Central memory CD8-positive, alpha-beta T cell (primary cell): ENCODE data around the gene LBR.
A peak's percentile ranks its signal among the peaks of the same experiment; 100 is the strongest.

Source experiments
- ATAC-seq: fragments of 150-1000 bp; cut with Tn5 transposase; replicated peaks from 2 replicates; pipeline ENCODE4 v1.10.0; 2022; ENCODE audit warnings: mild to moderate bottlenecking, moderate FRiP score, moderate number of reproducible peaks; ENCODE audit not compliant: poor library complexity, severe bottlenecking; ENCODE audit errors: extremely low read depth
- DNase-seq, 2 donors: peaks; one replicate each; pipeline ENCODE4 v3.0.0; 2021; ENCODE audit warnings: low spot score in 2 of 2
- H3K27ac Mint-ChIP-seq: one replicate; pipeline ENCODE4 v1.8.0; 2022; ENCODE audit warnings: low read depth, mild to moderate bottlenecking, moderate library complexity, mixed read lengths
- H3K27me3 Mint-ChIP-seq: one replicate; pipeline ENCODE4 v1.8.0; 2022; ENCODE audit warnings: mixed read lengths
- H3K36me3 Mint-ChIP-seq: one replicate; pipeline ENCODE4 v1.8.0; 2022; ENCODE audit warnings: mild to moderate bottlenecking, moderate library complexity, mixed read lengths; ENCODE audit not compliant: insufficient read depth
- H3K4me1 Mint-ChIP-seq: one replicate; pipeline ENCODE4 v1.8.0; 2022; ENCODE audit warnings: mixed read lengths
- H3K4me3 Mint-ChIP-seq: one replicate; pipeline ENCODE4 v1.8.0; 2022; ENCODE audit warnings: mild to moderate bottlenecking, moderate library complexity, mixed read lengths
- H3K9me3 Mint-ChIP-seq: one replicate; pipeline ENCODE4 v1.8.0; 2022; ENCODE audit warnings: mixed read lengths

LBR gene

GRCh38 chr1:225447650-225448089 lies 19.8 kb upstream of the LBR start:
- H3K9me3 Mint-ChIP-seq, result no peaks in the 10 kb centered on the region
- peaks cover 40% of the 10 kb centered on the region for H3K4me1 Mint-ChIP-seq
- H3K27me3 Mint-ChIP-seq, result no peaks in the 10 kb centered on the region
- peaks cover 14% of the 10 kb centered on the region for H3K36me3 Mint-ChIP-seq
- peak overlapping the region; percentile 32 for H3K27ac Mint-ChIP-seq
- H3K4me3 Mint-ChIP-seq, result no peak overlapping the region
- no peak for DNase-seq
- no peak for ATAC-seq

DNA sequence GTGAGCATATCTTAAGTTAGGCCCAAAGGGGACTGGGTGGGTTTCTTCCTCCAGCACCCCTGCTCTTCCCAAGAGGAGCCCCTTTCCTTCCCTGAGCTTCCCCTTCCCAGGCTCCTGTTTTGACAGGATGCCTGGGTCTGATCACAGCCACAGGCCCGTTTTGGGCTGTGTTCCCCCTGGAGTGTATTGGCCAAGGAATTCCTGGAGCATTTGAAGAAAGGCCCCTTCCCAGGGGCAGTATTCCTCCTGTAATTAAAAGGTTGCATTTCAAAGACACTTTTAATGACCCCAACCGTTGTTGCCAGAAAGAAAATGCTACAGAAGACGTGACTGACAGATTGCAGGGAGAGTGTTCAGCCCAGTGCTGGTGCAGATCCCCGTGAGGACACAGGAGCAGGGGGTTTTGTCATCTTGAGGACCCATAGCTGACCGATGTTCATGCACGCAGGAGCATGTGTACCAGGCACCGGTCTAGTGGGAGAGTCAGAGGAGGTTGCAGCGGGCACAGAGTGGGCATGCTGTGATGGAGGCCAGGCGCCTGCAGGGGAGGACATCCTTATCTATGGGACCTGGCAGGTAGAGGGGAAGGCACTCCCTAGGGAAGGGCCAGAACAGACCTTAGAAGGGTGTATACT lies 19.3 kb upstream of the LBR start:
- H3K27me3 Mint-ChIP-seq, result no peaks in the 10 kb centered on the region
- DNase-seq (no peak), ATAC-seq (no peak)
- peaks cover 16% of the 10 kb centered on the region for H3K36me3 Mint-ChIP-seq
- no peaks in the 10 kb centered on the region for H3K9me3 Mint-ChIP-seq
- no peak overlapping the region for H3K4me3 Mint-ChIP-seq
- no peak overlapping the region for H3K27ac Mint-ChIP-seq
- H3K4me1 Mint-ChIP-seq, result peaks cover 44% of the 10 kb centered on the region

- DNase-seq (no peak), ATAC-seq (no peak)
- Mint-ChIP-seq H3K4me3 (no peak overlapping the region), H3K4me1 (peaks cover 47% of the 10 kb centered on the region), H3K27me3 (no peaks in the 10 kb centered on the region), H3K36me3 (peaks cover 16% of the 10 kb centered on the region), H3K9me3 (no peaks in the 10 kb centered on the region), H3K27ac (peak overlapping the region; percentile 92)
Measured at GRCh38 chr1:225446595-225446960, 18.7 kb upstream of the LBR start.

DNA sequence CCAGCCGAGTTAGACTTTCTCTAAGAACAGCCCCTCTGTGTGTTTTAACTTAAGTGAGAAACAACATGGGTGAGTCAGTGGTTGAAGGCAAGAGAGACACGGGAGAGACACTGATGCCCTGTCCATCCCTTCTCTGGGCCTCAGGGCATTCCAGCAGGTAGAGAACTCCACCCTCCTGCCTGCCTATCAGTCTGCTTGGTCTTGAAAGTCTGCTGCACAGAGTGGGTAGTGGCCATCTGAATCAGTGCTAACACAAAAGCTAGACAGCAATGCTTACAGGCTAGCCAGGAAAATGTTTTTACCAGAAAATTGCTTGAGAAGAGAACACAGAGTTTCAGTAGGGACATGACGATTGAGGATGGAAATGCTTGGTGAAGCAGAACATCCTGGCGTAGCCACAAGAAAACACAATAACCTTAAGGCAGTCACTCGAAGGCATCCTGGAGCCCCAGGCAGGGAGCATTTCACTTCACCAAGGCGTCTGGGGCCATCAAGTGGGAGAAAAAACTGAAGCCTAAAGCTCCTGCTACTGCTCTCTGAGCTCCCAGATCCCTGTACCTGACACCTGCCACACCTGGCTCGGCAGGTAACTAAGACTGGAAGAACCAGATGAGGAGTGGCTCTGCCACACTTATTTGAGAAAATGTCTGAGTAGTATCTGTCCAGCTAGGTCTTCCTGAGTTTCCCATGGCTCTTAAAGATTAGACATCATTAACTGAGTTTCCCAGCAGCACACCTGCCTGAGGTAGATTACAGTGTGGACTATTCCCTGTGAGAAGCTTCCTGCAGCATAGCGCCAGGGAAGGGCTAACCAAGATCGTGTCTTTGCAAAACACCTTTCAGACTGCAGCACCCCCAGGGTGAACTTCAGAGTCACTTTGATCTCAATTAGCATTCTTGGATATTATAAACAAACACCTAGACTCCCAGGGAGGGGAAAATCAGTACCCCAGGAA lies 18.1 kb upstream of the LBR start:
- DNase-seq (no peak), ATAC-seq (no peak)
- peaks cover 16% of the 10 kb centered on the region for H3K36me3 Mint-ChIP-seq
- H3K9me3 Mint-ChIP-seq, result no peaks in the 10 kb centered on the region
- H3K27me3 Mint-ChIP-seq, result no peaks in the 10 kb centered on the region
- peak overlapping the region; percentile 69 for H3K4me3 Mint-ChIP-seq
- H3K4me1 Mint-ChIP-seq, result peaks cover 47% of the 10 kb centered on the region
- H3K27ac Mint-ChIP-seq, result peak overlapping the region; percentile 92

GRCh38 chr1:225442123-225442505 lies 14.3 kb upstream of the LBR start:
- H3K4me3 Mint-ChIP-seq, result no peak overlapping the region

GRCh38 chr1:225441314-225442122 lies 13.7 kb upstream of the LBR start:
- H3K4me3 Mint-ChIP-seq, result peak overlapping the region; percentile 23
- no peaks in the 10 kb centered on the region for H3K27me3 Mint-ChIP-seq
- no peak for DNase-seq
- H3K9me3 Mint-ChIP-seq, result no peaks in the 10 kb centered on the region
- peaks cover 45% of the 10 kb centered on the region for H3K4me1 Mint-ChIP-seq
- ATAC-seq, result no peak
- peak overlapping the region; percentile 41 for H3K27ac Mint-ChIP-seq
- peaks cover 14% of the 10 kb centered on the region for H3K36me3 Mint-ChIP-seq

More at GRCh38 chr1:225442123-225442505, 14.3 kb upstream of the LBR start:
- Mint-ChIP-seq H3K4me1 (peaks cover 45% of the 10 kb centered on the region), H3K9me3 (no peaks in the 10 kb centered on the region), H3K36me3 (peaks cover 14% of the 10 kb centered on the region), H3K27me3 (no peaks in the 10 kb centered on the region), H3K27ac (peak overlapping the region; percentile 41)
- DNase-seq, result no peak
- ATAC-seq, result no peak

DNA sequence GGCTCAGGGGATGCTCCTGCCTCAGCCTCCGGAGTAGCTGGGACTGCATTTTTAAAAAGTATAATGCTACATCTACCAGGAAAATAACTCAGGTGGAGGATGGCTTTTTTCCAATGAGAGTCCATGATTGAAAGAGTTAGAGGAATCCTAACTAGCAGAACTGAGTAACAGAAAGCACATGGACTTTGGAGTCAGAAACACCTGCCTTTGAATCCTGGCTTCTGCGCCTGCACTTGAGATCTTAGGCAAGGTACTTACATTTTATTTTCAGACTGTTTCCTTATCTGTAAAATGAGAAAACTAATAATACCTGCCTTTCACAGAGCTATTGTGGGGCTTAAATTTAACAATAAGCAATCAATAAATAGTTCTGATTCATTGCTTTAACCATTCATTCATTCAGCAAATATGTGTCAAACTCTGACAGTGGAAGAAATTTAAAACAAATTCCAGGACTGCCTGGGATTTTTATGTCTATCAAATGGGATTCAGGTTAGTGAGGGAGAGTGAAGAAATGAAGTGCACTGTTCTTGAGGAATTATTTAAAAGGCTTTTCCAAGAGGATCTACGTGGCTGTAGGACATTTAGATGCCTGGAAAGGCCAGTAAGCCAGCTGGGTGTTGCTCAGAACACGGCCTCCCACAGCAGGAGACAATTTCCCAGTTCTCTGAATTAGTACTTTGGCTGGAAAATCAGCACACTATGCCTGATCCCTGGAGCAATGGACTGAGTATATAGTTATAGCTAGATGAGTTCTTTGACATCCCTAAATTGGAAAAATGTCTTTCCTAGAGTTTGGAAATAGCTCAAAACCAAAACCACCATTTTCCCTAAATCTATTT lies 12.8 kb upstream of the LBR start:
- DNase-seq (no peak), ATAC-seq (no peak)
- Mint-ChIP-seq H3K27ac (no peak overlapping the region), H3K36me3 (peaks cover 14% of the 10 kb centered on the region), H3K4me1 (peaks cover 36% of the 10 kb centered on the region), H3K4me3 (no peak overlapping the region), H3K27me3 (no peaks in the 10 kb centered on the region), H3K9me3 (no peaks in the 10 kb centered on the region)

GRCh38 chr1:225437710-225438437 lies 10.0 kb upstream of the LBR start:
- no peak overlapping the region for H3K27ac Mint-ChIP-seq
- H3K36me3 Mint-ChIP-seq, result peaks cover 5% of the 10 kb centered on the region
- no peak overlapping the region for H3K4me3 Mint-ChIP-seq
- no peaks in the 10 kb centered on the region for H3K9me3 Mint-ChIP-seq
- H3K4me1 Mint-ChIP-seq, result peaks cover 12% of the 10 kb centered on the region
- H3K27me3 Mint-ChIP-seq, result no peaks in the 10 kb centered on the region
- ATAC-seq (no peak), DNase-seq (no peak)

DNA sequence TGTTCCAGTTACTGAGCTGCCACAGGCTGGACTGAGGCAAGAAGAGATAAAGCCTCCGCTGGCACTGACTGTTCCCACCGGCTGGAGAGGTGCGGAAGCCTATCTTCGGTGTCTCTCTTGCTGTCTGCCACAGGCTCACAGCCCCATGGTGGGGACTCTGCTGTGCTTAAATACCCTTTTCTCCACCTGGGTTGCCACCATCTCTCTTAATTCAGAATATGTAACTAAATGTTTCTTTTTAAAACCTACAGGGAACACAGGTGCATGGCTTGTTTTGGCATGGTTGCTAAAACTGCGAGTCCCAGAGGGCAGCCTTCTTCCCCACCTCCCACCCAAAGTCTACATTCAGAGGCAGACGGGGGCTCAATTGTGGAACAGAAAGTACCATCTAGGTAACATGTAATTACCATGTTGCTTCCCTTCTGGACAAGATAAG lies 8.1 kb upstream of the LBR start:
- ATAC-seq, result no peak
- Mint-ChIP-seq H3K27ac (no peak overlapping the region), H3K9me3 (no peaks in the 10 kb centered on the region), H3K36me3 (peaks cover 1% of the 10 kb centered on the region), H3K4me1 (no peaks in the 10 kb centered on the region), H3K4me3 (no peak overlapping the region), H3K27me3 (no peaks in the 10 kb centered on the region)
- DNase-seq, result no peak

GRCh38 chr1:225435487-225435886 lies 7.6 kb upstream of the LBR start:
- H3K27me3 Mint-ChIP-seq, result no peaks in the 10 kb centered on the region
- H3K9me3 Mint-ChIP-seq, result no peaks in the 10 kb centered on the region
- ATAC-seq (no peak), DNase-seq (no peak)
- no peaks in the 10 kb centered on the region for H3K4me1 Mint-ChIP-seq
- H3K4me3 Mint-ChIP-seq, result no peak overlapping the region
- no peak overlapping the region for H3K27ac Mint-ChIP-seq
- H3K36me3 Mint-ChIP-seq, result peaks cover 1% of the 10 kb centered on the region

DNA sequence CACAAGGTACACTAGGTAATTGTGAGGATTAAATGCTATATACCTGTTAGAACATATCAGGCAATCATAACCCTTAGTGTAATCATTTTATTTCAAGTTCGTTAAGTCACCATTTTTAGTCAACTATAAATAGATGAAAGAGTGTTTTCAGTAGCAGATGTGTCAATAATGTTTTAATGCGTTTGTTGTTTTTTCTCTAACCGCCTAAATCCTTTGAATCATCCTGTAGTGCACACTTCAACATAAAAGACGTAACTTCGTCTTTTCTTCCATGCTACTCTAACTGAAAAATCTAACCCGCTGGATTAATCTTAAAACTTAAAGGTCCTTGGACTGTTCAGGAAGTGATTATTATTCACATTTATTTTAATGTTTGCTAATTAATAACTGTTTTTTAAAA lies 7.2 kb upstream of the LBR start:
- no peak overlapping the region for H3K4me3 Mint-ChIP-seq
- no peak for DNase-seq
- H3K27ac Mint-ChIP-seq, result no peak overlapping the region
- peaks cover 1% of the 10 kb centered on the region for H3K36me3 Mint-ChIP-seq
- H3K4me1 Mint-ChIP-seq, result no peaks in the 10 kb centered on the region
- H3K27me3 Mint-ChIP-seq, result no peaks in the 10 kb centered on the region
- H3K9me3 Mint-ChIP-seq, result no peaks in the 10 kb centered on the region
- ATAC-seq, result no peak
